HepG2 (cell line): ENCODE data around the gene DLEC1. TPM values are rescaled to one million over a fixed set of nuclear protein-coding genes. Genes with fewer than 3 reads are reported as not detected.
A peak's percentile ranks its signal among the peaks of the same experiment; 100 is the strongest.

Experiments used
- AKNA ChIP-seq: sonication (generic); formaldehyde crosslinking; IDR thresholded peaks from 2 replicates; pipeline ENCODE4 v1.4.0; 2020; ENCODE audit warnings: missing genetic modification reagents, borderline replicate concordance
- BORCS8-MEF2B ChIP-seq: sonication (generic); formaldehyde crosslinking; IDR thresholded peaks from 2 replicates; pipeline ENCODE4 v1.8.0; 2022; ENCODE audit warnings: mild to moderate bottlenecking, missing genetic modification reagents
- CENPX ChIP-seq: sonication (generic); formaldehyde crosslinking; IDR thresholded peaks from 2 replicates; pipeline ENCODE4 v1.9.0; 2021; ENCODE audit warnings: mild to moderate bottlenecking, missing genetic modification reagents, moderate library complexity
- DMAP1 ChIP-seq: IDR thresholded peaks from 2 replicates; pipeline ENCODE4 v1.6.1; 2016
- EP300 ChIP-seq, 3 experiments: sonication (generic) in 1 of 3; formaldehyde crosslinking in 1 of 3; IDR thresholded peaks; 2 replicates each; pipeline versions ENCODE4 v1.5.1 to v1.6.1; 2011 to 2020; ENCODE audit warnings: low read depth in 2 of 3, low read length in 2 of 3, borderline replicate concordance in 1 of 3, improper control_type of control experiment in 1 of 3, mild to moderate bottlenecking in 1 of 3, missing genetic modification reagents in 1 of 3, moderate library complexity in 1 of 3
- ETV5 ChIP-seq: IDR thresholded peaks from 2 replicates; pipeline ENCODE4 v1.6.1; 2018; ENCODE audit warnings: missing biosample characterization, missing genetic modification reagents, inconsistent platforms, borderline replicate concordance
- FOXJ3 ChIP-seq: sonication (generic); formaldehyde crosslinking; IDR thresholded peaks from 2 replicates; pipeline ENCODE4 v1.4.0; 2020; ENCODE audit warnings: missing genetic modification reagents, mild to moderate bottlenecking, borderline replicate concordance
- HBP1 ChIP-seq: IDR thresholded peaks from 2 replicates; pipeline ENCODE4 v1.6.1; 2016; ENCODE audit warnings: low read depth, control low read depth
- HCFC1 ChIP-seq: fragments of 150-350 bp; IDR thresholded peaks from 2 replicates; pipeline ENCODE4 v1.6.1; 2014; ENCODE audit warnings: low read depth, low read length
- HINFP ChIP-seq: sonication (generic); formaldehyde crosslinking; IDR thresholded peaks from 2 replicates; pipeline ENCODE4 v1.4.0; 2020; ENCODE audit warnings: low read depth, mild to moderate bottlenecking, missing genetic modification reagents
- KDM3A ChIP-seq: IDR thresholded peaks from 2 replicates; pipeline ENCODE4 v1.6.1; 2018; ENCODE audit warnings: low read depth, missing compliant biosample characterization
- KDM6A ChIP-seq: IDR thresholded peaks from 2 replicates; pipeline ENCODE4 v1.6.1; 2016; ENCODE audit warnings: low read depth
- NRL ChIP-seq: sonication (generic); formaldehyde crosslinking; IDR thresholded peaks from 2 replicates; pipeline ENCODE4 v1.5.0; 2020; ENCODE audit warnings: missing genetic modification reagents, mild to moderate bottlenecking, moderate library complexity, borderline replicate concordance
- PHF8 ChIP-seq: sonication (generic); formaldehyde crosslinking; IDR thresholded peaks from 2 replicates; pipeline ENCODE4 v1.5.0; 2020; ENCODE audit warnings: missing genetic modification reagents
- TAF1 ChIP-seq: sonication (generic); formaldehyde crosslinking; IDR thresholded peaks from 2 replicates; pipeline ENCODE4 v1.4.0; 2020; ENCODE audit warnings: missing genetic modification reagents
- ZGPAT ChIP-seq: IDR thresholded peaks from 2 replicates; pipeline ENCODE4 v1.6.1; 2016; ENCODE audit warnings: mild to moderate bottlenecking
- ZNF264 ChIP-seq: sonication (generic); formaldehyde crosslinking; IDR thresholded peaks from 2 replicates; pipeline ENCODE4 v1.4.0; 2020; ENCODE audit warnings: missing genetic modification reagents
- ZNF616 ChIP-seq: sonication (generic); formaldehyde crosslinking; IDR thresholded peaks from 2 replicates; pipeline ENCODE4 v1.5.0; 2020; ENCODE audit warnings: low read depth, mild to moderate bottlenecking, missing genetic modification reagents
- ZNF660 ChIP-seq: sonication (generic); formaldehyde crosslinking; IDR thresholded peaks from 2 replicates; pipeline ENCODE4 v1.5.1; 2020; ENCODE audit warnings: mild to moderate bottlenecking, low read depth, missing genetic modification reagents, borderline replicate concordance
- ZNF720 ChIP-seq: sonication (generic); formaldehyde crosslinking; IDR thresholded peaks from 2 replicates; pipeline ENCODE4 v1.4.0; 2020; ENCODE audit warnings: missing genetic modification reagents
- polyA plus RNA-seq, 8 experiments: library from polyadenylated mRNA; depleted of rRNA in 3 of 8; stranded (reverse) in 7 of 8; unstranded in 1 of 8; fragments of >200 nt; fragmentation: Illumina TruSeq in 4 of 8; extraction: Trizol in 4 of 8; gene quantifications; 2 replicates each; pipeline versions ENCODE4 v1.2.1 to v1.2.3, GENCODE V29; 2011 to 2016; ENCODE audit warnings: low read depth in 4 of 8, missing spikeins in 1 of 8, mixed read lengths in 1 of 8; ENCODE audit not compliant: insufficient read depth in 1 of 8
- total RNA-seq, 5 experiments: library from RNA; depleted of rRNA; stranded (reverse); fragments of >200 nt; fragmentation: Illumina TruSeq; extraction: Trizol; gene quantifications; 2 replicates each; pipeline ENCODE4 v1.2.3, GENCODE V29; 2016; ENCODE audit warnings: low read depth in 1 of 5

Gene DLEC1
- total and polyA plus RNA-seq, 2 of the 13 experiments (the other 11 are each of a cell fraction or from before 2014, with no cell fraction given) = 0.09 TPM; not detected in 1

GRCh38 chr3:38164952-38165721, 126.1 kb downstream of the DLEC1 start, which contains the start of gene OXSR1 (continued):
- no peak; a peak in 1 of 4 replicates for TF ChIP-seq EP300 (IDR thresholded peaks at IDR 0.05; ENCODE audit: low read depth in 2 of 2, low read length in 2 of 2)
- no peak for TF ChIP-seq EP300 (CRISPR knock-in tag; IDR thresholded peaks at IDR 0.05; ENCODE audit: borderline replicate concordance)
- TF ChIP-seq DMAP1 (CRISPR knock-in tag) = peak; percentile 77
- TF ChIP-seq ZNF720 (CRISPR knock-in tag) = no peak
- no peak for TF ChIP-seq CENPX (CRISPR knock-in tag)
- TF ChIP-seq ZNF616 (CRISPR knock-in tag) = peak; percentile 80
- peak; percentile 16; the same call in 1 of the 2 replicates for TF ChIP-seq KDM6A (CRISPR knock-in tag)
- TF ChIP-seq ZNF660 = no peak
- TF ChIP-seq ZGPAT (CRISPR knock-in tag) = peak; percentile 81; the same call in 1 of the 2 replicates
- peak; percentile 53 for TF ChIP-seq ETV5
- peak; percentile 82; the same call in 1 of the 2 replicates for TF ChIP-seq FOXJ3
- peak; percentile 61; the same call in 1 of the 2 replicates for TF ChIP-seq KDM3A (CRISPR knock-in tag)
- no peak; the same call in 1 of the 2 replicates for TF ChIP-seq NRL (CRISPR knock-in tag)
- peak; percentile 79 for TF ChIP-seq ZNF264 (CRISPR knock-in tag)
- 0 out of 2 replicates have a peak, but pooled peaks have one; percentile 9 for TF ChIP-seq HINFP (CRISPR knock-in tag)
- TF ChIP-seq BORCS8-MEF2B = peak; percentile 77
- TF ChIP-seq AKNA = no peak
- TF ChIP-seq PHF8 (CRISPR knock-in tag) = peak; percentile 77
- TF ChIP-seq TAF1 (CRISPR knock-in tag) = peak; percentile 82
- peak; percentile 54; the same call in 1 of the 2 replicates for TF ChIP-seq HCFC1
- 0 out of 2 replicates have a peak, but pooled peaks have one; percentile 24 for TF ChIP-seq HBP1 (CRISPR knock-in tag)
